Measurements from ENCODE around the gene UVSSA.
"Not testable (repeated sequence)": the region's sequence is repeated elsewhere in the genome, so short reads cannot be mapped to it uniquely, and the experiment has no call there.

Gene UVSSA

DNA sequence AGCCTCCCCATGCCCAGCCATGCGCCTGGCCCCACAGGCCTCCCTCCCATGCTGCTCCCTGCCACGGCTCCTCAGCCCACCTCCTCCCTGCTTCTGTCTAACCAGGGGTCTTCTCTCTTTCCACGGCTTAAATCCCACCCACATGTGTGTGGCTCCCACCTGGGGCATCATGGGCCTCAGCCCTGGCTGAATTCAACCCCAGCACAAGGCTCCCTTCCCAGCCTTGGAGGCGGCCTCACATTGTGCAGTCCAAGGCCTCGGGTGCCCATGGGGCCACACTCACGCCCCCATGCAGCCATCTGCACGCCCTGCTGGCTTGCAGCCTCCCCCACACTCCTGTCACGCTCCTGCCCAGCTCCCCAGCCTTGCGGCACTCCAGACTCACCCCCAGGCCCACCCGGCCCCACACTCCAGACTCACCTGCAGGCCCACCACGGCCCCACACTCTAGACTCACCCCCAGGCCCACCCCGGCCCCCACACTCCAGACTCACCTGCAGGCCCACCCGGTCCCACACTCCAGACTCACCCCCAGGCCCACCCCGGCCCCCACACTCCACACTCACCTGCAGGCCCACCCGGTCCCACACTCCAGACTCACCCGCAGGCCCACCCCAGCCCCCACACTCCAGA, 30.4 kb upstream of the UVSSA start:
- no peak for DNase-seq

DNA sequence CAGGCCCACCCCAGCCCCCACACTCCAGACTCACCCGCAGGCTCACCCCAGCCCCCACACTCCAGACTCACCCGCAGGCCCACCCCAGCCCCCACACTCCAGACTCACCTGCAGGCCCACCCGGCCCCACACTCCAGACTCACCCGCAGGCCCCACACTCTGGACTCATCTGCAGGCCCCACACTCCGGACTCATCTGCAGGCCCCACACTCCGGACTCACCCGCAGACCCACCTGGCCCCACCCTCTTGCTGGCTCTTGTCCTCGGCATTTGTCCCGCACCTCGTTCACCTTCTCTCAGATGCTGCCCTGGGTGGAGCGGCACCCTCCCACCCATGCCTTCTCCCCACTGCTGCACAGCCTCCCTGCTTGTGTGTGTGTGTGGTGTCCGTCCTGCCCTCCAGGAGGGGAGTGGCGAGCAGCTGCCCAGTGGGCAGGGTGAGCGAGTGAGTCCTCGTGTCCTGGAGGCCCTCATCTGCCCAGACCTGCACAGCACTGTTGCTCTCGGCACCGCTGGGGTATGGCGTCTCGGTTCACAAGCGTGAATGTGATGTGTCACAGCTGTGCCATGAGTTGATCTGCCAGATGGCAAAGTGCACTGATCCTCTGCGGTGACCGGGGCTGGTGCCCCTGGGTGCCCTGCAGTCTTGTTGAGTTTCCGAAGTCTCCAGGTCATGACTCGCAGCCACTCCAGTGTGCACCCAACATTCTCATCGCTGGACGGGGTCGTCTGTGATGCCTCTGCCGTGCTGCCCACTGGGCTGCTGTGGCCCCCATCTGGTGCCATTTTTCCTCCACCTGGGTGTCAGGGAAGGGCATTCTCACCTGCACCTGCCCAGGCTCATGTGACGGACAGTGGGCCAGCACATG, 29.6 kb upstream of the UVSSA start:
- no peak for DNase-seq

DNA sequence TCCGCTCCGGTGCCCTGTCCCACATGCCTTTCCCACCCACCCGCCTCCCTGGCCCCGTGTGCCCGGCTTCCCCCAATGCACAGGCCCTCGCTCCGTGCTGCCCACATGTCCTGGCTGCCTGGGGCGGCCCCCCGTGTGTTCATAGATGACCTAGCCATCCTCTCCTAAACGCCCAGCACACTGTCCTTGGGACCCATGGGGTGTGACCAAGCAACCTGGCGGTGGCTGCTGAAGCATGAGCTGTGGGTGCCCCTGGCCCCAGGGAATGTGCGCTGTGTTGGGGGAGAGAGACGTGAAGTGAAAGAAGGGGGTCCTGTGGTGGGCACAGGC, 29.0 kb upstream of the UVSSA start:
- no peak for DNase-seq

DNA sequence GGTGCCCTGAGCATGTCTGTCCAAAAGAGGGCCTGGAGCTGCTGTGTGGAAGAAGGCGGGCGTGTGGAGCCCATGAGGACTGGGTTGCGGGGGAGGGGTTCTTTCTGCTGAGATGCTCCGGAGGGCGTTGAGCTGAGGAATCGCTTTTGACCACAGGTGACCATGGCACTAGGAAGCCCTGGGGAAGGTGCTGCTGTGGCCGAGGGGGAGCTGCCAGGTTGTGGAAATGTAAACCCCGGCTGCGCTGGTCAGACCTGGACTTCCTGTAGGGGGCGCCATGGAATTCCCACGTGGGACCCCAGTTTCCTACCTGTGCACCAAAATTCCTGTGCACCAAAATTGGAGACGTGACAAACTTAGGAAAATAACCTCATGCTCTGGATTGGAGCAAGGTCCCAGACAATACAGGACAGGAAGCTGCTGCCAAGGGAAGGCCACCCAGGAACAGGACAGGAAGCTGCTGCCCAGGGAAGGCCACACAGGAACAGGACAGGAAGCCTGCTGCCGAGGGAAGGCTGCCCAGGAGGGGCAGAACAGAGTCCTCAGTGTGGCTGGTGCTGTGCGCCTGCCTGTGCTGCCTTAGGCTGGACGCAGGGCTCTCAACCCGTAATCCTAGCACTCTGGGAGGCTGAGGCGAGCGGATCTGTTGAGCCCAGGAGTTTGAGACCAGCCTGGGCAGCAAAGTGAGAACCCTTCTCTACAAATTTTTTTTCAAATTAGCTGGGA, 28.4 kb upstream of the UVSSA start:
- peak; percentile 53 for DNase-seq

DNA sequence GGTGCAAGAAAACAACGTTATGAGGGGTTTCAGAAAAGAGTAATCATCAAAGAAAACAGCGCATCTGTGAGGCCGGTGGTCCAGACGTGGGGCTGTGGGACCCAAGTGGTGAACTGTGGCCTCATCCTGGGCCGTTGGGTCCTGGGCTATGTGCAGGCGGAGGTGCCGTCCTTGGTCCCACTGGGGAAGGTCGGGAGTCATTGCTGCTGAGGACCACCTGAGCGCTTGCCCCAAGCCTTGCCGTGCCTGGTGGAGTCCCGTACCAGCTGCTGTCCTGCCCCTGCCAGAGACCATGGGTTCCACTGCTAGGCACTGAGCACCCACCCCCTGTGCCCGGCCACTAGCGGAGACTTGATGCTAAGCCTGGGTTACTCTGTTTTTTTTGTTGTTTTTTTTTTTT, 25.5 kb upstream of the UVSSA start:
- no peak for DNase-seq

DNA sequence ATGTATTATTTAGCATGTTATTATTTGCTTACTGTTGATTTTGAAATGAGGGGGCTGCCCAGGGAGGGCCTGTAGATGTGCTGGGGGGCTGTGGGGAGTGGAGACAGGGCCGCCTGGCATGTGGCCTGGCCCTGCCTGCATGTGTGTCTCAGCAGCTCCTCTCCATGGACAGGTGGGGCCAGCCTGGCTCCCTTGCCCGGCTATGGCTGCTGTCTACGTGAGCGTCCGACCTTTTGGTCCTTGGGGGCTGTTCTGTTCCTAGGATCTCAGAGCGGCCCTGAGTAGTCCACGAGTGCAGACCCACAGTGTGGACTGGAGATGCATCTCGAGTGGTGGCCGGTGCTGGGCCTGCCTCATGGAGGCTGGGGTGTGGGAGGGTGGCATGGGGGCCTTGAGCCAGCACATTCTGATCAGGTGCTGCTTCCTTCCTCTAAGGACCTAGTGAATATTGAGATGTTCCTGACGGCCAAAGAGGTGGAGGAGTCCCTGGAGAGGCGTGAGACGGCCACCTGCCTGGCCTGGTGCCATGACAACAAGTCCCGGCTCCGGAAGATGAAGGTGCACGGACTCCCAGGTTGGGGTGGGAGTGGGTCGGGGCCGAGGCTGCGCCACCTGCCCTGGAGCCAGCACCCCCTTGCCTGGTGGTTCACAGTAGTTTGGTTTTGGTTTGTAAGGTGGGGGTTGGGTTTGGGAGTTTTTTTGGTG, 24.9 kb upstream of the UVSSA start:
- DNase-seq = no peak

DNA sequence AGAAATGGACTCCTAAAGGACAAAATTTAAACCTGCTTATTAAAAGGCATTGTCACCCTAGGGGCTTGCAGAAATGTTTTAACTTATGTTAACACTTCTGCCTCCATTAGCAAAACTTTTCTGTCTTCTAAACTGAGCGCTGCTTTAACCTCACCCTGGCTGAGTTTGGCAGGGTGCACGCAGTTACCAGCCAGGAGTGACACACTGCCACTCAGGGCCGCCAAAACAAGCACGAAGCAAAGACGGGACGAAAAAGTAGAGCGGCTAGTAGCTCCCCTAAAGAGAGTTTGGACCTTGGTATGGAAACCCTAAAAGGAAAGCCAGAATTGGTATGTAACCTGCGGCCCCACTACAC, 23.8 kb upstream of the UVSSA start:
- no peak for DNase-seq

DNA sequence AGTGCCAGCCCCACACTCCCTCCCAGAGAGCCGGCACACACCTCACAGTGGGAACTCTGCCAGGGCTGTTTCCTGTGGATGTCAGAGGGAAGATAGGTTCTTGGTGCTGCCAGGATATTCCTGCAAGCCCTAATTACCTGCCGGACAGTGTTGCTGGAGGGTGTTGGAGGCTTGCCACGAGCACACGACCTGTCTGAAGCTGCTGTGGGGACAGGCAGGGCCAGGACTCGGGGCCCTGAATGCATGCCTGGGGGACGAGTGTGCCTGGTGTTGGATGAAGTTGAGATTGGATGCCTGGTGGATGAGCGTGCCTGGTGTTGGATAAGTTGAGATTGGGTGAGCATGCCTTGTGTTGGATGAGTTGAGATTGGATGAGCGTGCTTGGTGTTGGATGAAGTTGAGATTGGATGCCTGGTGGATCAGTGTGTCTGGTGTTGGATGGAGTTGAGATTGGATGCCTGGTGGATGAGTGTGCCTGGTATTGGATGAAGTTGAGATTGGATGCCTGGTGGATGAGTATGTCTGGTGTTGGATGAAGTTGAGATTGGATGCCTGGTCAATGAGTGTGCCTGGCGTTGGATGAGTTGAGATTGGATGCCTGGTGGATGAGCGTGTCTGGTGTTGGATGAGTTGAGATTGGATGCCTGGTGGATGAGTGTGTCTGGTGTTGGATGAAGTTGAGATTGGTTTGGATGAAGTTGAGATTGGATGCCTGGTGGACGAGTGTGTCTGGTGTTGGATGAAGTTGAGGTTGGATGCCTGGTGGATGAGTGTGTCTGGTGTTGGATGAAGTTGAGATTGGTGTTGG, 23.2 kb upstream of the UVSSA start:
- no peak for DNase-seq

DNA sequence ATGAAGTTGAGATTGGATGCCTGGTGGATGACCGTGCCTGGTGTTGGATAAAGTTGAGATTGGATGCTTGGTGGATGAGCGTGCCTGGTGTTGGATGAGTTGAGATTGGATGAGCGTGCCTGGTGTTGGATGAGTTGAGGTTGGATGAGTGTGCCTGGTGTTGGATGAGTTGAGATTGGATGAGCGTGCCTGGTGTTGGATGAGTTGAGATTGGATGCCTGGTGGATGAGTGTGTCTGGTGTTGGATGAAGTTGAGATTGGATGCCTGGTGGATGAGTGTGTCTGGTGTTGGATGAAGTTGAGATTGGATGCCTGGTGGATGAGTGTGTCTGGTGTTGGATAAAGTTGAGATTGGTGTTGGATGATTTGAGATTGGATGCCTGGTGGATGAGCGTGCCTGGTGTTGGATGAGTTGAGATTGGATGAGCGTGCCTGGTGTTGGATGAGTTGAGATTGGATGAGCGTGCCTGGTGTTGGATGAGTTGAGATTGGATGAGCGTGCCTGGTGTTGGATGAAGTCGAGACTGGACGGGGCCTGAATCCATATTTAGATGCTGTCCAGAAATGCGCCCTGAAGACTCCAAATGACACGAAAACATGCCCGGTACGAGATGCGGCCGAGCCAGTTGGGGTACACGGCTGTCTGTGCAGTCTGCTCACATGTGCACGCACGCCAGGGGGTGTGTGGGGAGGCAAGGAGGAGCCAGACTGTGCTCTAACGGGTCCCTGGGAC, 22.4 kb upstream of the UVSSA start:
- DNase-seq = not testable (repeated sequence)

DNA sequence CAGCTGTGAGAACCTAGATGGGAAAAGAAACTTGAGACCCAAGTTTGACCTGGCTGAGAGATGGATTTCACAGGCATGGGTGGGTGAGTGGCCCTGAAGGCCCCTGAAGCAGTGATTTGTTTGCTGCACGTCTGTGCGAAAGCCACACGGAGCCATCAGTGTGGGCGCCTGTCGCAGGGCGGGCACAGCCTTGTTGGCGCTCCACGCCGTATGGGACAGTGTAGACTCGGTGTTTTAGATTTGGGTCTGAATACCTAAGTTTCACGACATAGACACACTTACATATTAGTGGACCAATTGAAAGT, 21.9 kb upstream of the UVSSA start:
- no peak for DNase-seq

DNA sequence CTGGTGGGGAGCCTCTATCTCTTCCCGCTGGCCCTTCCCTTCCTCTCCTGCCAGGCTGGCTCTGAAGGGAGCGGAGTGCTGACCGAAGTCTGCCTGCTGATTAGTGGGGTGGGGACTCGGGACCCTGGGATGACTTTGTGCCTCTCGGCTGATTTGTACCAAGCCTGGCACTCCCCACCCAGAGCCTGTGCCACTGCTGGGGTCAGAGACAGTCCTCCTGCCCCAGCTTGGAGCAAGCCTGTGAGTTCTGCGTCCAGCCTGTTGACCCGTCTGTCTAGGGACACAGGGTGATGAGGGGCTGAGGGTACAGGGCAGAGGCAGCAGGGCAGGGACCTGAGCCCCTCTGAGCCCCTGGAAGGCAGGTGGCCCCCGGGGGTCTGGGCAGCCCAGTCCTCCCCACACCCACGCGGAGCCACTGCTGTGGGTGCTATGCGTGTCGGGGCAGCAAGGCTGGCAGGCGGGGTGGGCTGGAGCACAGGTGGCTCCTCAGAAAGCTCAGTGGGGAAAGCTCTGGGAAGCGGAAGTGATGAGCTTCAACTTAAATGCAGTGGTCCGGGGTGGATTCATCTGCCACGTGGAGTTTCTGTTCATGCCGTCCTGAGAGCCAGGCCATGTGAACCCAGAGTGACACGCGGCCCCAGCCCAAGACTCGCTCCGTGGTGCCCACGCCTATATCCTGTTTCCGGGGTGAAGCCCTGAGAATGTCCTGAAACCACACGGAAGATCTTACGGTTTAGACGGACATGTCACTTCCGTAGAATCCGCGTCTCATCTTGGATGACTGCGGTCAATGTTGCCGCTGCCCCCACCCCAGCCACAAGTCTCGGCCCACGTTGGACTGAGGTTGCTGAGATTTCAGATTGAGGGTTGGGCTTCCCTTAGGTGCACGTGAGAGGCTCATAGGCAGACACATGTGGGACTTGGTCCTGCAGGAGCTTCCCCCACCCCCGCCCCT, 21.1 kb upstream of the UVSSA start:
- no peak for DNase-seq

DNA sequence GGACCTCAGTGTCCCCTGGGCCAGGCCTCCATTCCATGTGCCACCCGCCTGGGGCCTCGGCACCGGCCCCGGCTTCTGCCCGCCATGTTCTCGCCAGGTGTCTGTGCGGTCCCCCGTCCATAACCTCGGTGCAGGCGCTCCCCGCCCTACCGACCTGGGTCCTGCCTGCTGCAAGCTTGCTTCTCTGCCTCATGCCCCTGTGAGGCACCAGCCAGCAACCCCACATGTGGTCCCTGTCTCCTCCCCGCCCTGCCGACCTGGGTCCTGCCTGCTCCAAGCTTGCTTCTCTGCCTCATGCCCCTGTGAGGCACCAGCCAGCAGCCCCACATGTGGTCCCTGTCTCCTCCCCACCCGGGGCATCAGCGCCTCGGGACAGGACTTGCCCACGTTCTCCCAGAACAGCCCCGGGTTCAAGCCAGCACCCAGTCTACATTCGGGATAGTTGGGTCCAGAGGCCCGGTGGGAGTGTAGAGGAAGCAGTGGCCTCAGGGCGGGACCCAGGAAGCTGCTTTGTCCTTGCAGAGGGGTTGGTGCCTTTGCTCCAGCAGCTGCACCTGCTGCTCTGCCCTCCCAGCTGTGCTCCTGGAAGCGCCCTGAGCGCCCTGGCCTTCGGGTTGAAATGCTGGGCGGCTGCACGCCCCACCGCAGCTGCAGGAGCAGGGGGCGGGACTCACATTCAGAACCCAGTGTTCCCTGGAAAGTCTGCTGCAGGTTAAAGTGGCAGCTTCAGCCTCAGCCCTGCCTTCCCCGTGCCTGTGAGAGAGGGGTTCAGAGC, 20.1 kb upstream of the UVSSA start:
- no peak for DNase-seq

DNA sequence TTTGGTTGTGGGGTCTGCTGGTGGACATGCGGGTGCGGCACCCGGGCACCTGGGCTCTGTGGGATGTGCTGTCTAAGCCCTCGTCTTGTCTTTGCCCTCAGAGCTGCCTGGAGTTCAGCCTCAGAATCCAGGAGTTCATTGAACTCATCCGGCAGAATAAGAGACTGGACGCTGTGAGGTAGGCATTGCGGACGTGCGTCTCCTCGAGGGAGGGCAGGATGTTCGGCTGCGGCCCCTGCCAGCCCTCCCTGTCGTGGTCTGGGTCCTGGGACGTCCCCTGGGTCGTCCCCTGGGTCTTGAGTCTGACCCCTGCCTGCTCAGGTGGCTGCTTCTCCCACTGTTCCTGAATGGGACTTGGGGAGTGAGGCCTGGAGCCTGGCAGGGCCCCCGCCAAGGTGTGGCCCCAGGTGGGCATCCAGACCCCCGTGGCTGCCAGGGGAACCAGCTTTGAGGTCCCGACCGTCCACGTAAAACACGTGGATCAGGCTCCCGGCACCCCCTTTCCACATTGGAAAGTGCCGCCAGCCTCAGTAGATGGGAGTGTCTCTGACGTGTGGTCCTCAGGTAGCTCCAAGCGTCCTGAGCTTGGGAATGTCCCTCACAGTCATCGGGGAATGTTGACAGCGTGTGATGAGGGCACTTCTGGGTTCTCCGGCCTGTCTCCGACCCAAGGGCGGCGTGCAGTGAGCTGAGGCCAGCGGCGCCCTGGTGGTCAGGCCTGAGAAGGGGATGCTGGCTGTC, 19.3 kb upstream of the UVSSA start:
- DNase-seq = no peak

DNA sequence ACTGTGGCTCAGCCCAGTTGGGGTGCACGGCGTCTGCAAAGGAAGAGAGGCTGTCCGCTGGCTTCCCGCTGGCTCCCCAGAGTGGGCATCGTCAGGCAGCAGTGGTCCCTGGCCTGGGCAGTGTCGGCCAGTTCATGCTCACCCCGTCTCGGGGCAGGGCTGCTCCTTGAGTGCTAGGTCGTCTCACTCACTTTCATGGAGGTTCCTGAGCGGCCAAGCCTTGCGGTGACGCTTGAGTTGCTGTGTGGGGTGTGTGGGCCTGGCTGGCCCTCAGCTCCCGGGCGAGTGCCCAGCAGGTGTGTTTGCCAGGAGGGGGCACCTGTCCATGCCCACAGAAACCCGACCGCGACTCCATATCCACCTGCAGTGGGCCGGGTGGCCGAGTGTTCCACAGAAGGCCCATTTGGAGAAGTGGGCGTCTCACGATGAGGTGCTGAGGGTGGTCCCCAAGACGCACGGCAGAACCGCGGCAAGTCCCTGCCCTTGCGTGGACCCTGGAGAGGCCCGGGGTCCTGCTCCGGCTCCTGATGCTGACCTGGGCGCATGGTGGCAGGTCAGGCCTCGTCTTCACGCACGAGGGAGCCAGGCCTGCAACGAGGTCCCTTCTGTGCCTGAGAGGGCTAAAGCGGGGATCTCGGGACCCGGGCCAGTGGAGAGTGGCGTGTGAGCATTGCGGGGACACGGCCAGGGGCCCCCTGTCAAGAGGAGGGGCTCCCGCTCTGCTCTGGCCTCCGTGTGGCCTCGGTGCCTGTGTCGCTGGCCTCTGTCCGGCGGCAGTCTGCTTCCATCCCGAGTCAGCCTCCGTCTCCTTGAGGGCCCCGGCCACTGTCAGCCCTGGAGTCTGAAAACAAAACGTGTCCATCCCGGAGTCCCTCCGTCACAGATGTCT, 18.5 kb upstream of the UVSSA start:
- no peak for DNase-seq

DNA sequence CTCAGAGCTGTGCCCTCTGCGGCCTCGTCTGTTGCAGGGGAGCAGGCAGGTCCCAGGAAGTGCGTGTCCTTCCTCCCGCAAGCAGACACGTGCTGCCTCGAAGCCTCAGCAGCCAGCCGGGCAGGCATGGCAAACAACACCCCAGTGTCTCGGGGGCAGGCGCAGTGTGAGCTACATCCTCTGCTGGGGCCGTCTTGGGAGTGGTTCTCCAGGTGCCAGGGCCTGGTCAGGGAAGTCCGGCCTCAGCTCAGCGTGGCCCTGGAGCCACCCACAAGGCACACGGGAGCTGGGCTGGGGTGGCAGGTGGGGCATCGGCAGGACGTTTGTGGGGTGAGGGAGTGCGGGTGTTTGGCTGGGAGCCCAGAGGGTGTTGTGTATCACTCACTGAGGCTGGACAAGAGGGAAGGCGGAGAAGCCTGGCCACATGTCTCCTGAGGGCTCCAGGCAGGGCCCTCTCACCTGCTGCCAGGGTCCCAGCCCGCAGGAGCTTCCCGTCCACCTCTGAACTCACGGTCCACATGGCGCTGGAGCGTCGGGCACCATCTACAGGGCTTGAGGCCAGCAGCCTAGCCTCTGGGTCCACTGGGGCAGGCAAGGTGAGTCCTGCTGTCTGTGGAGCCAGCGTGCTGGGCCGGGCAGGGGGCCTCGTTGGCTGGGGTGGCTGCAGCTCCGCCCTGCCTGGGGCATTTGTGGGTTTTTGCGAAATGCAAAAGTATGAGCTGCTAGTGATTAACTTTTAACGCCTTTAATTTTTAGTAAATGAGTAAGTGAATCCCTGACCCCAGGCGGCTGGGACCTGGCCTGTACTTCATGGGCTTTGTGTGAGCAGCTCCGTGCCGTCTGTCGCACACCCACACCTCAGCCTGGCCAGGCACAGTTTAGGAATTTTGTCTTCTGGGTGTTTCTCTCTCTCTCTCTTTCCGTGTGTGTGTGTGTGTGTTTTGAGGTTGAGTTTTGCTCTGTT, 17.3 kb upstream of the UVSSA start:
- peak; percentile 47 for DNase-seq

DNA sequence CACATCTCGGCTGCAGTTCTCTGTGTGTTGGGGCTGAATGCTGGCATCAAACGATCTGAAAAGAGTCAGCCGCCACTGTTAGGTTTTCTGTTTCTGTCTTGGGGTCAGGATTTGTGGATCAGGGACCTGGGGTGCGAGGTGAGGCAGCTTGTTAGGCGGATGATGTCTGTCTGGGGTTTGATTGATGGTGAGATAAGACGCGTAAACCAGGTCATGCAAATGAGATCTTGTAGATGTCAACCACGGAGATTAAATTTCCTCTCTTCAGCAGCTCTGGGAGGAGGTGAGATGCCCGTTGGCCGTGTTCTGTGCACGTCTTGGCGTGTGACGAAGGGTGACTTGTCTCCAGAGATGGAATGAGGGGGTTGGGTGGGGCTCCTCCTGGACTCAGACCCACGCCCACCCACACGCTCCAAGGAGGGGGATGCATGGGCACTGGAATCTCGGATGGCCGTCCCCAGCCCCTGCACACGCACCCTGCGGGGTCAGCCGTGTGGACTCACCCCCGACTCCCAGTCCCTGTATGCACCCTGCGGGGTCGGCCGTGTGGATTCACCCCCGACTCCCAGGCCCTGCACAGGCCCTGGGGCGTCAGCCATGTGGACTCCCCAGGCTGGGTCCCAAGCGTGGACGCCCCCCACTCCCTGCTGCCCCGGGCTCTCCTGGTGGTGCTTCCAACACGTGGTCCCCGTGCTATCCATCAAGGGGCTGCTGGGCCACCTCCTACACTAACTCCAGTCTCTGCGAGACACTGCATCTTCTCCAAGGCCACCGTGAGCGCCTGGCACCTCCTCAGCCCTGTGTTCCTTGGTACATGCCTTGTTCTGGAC, 16.0 kb upstream of the UVSSA start:
- peak; percentile 69 for DNase-seq

Measured in activated T-cell treated with anti-CD3 and anti-CD28 coated beads, Interleukin-2, amount 50 U/mL, for 1 hour (primary cell).